PC-9 (cell line): ENCODE data around the gene OLFML2A. TPM values are rescaled to one million over a fixed set of nuclear protein-coding genes. Genes with fewer than 3 reads are reported as not detected.

Source experiments
- BruUV-seq: library from RNA; stranded (reverse); fragments of 400-500 nt; replicated peaks from 2 replicates; lab custom pipeline; 2021; lab: Mats Ljungman, UMichigan
- CTCF ChIA-PET: fragments of 300-600 bp; sonication (Branson Sonifier 250); formaldehyde crosslinking; loops from one replicate; lab custom pipeline; 2022; ENCODE audit warnings: antibody characterized with exemption; lab: Charles Lee
- POLR2A ChIA-PET: fragments of 300-600 bp; sonication (Branson Sonifier 250); formaldehyde crosslinking; loops from one replicate; lab custom pipeline; 2022; ENCODE audit warnings: antibody characterized with exemption; ENCODE audit not compliant: unreplicated experiment; lab: Charles Lee
- DNase-seq, 2 experiments: peaks; one replicate each; pipeline versions ENCODE4 v3.0.0 to v3.0.0-alpha.2; 2015 to 2022; ENCODE audit warnings: mixed read lengths in 1 of 2
- H2AFZ ChIP-seq: fragments of 200-600 bp; sonication (generic); 2 replicates; pipeline ENCODE4 v1.8.1; 2017; ENCODE audit warnings: antibody characterized with exemption
- H3F3A ChIP-seq: fragments of 200-600 bp; sonication (generic); 2 replicates; pipeline ENCODE4 v1.8.1; 2017; ENCODE audit warnings: antibody characterized with exemption, mild to moderate bottlenecking, low read depth; ENCODE audit not compliant: insufficient read depth
- H3K27ac ChIP-seq: fragments of 200-600 bp; sonication (generic); 2 replicates; pipeline ENCODE4 v1.6.1; 2016; ENCODE audit warnings: mixed run types
- H3K27me3 ChIP-seq: fragments of 200-600 bp; sonication (generic); 2 replicates; pipeline ENCODE4 v1.6.1; 2016; ENCODE audit warnings: low read depth, mixed run types; ENCODE audit not compliant: insufficient read depth
- H3K36me3 ChIP-seq: fragments of 200-600 bp; sonication (generic); 2 replicates; pipeline ENCODE4 v1.6.1; 2016; ENCODE audit warnings: low read depth, mixed run types
- H3K4me1 ChIP-seq: fragments of 200-600 bp; sonication (generic); replicated peaks from 2 replicates; pipeline ENCODE4 v1.6.1; 2016; ENCODE audit warnings: mixed run types; ENCODE audit not compliant: insufficient read depth
- H3K4me2 ChIP-seq: fragments of 200-600 bp; sonication (generic); 2 replicates; pipeline ENCODE4 v1.6.1; 2017; ENCODE audit warnings: mixed run types
- H3K4me3 ChIP-seq: fragments of 200-600 bp; sonication (generic); 2 replicates; pipeline ENCODE4 v1.6.1; 2016; ENCODE audit warnings: mixed run types
- H3K79me2 ChIP-seq: fragments of 200-600 bp; sonication (generic); 2 replicates; pipeline ENCODE4 v1.6.1; 2017; ENCODE audit warnings: low read depth, mixed run types
- H3K9me2 ChIP-seq: fragments of 200-600 bp; sonication (generic); 2 replicates; pipeline ENCODE4 v1.8.1; 2017; ENCODE audit warnings: mild to moderate bottlenecking; ENCODE audit not compliant: insufficient read depth
- H3K9me3 ChIP-seq: fragments of 200-600 bp; sonication (generic); 2 replicates; pipeline ENCODE4 v1.8.1; 2016; ENCODE audit warnings: low read depth; ENCODE audit not compliant: insufficient read depth
- H4K20me1 ChIP-seq: fragments of 200-600 bp; sonication (generic); 2 replicates; pipeline ENCODE4 v1.8.1; 2017; ENCODE audit not compliant: insufficient read depth
- CTCF ChIP-seq: fragments of 200-600 bp; sonication (generic); conservative IDR thresholded peaks from 2 replicates; pipeline ENCODE4 v1.6.1; 2017; ENCODE audit warnings: mixed run types, antibody characterized with exemption, mild to moderate bottlenecking, moderate library complexity
- EZH2 ChIP-seq: fragments of 200-600 bp; sonication (generic); IDR thresholded peaks from 2 replicates; pipeline ENCODE4 v1.8.0; 2017; ENCODE audit warnings: antibody characterized with exemption, low read depth
- intact Hi-C: fragments of 100-400 bp; cut with micrococcal nuclease; formaldehyde crosslinking; loops from one replicate; pipeline ENCODE4 v1.10.0; 2022; ENCODE audit not compliant: unreplicated experiment
- total RNA-seq: library from RNA; stranded (reverse); gene quantifications from 2 replicates; pipeline ENCODE4 v1.2.3, GENCODE V29; 2021

The OLFML2A gene
- total RNA-seq, 1 experiment from 2014 or later, result 5.7 TPM

GRCh38 chr9:124846969-124847368, 70.0 kb downstream of the OLFML2A start:
- H3K9me3 ChIP-seq, result no peaks in the 10 kb centered on the region
- intact Hi-C loops, result no loop called here
- H3K4me1 ChIP-seq, result no peaks in the 10 kb centered on the region
- no peaks in the 10 kb centered on the region for H3K9me2 ChIP-seq
- DNase-seq, result no peak
- BruUV-seq, result no TSS peak
- H2AFZ ChIP-seq, result no peak overlapping the region
- ChIA-PET POLR2A (interaction anchor here (0.5 to 0.7 kb wide), 3 partner anchors 31 to 222 kb away, joined by 3 to 4 read pairs (median 3); no protein-coding TSS in a partner anchor), CTCF (interaction anchor here (1.1 kb wide), 1 partner anchor 49 kb away, joined by 3 read pairs; no protein-coding TSS in a partner anchor)
- H3K4me3 ChIP-seq, result no peak overlapping the region
- H4K20me1 ChIP-seq, result no peaks in the 10 kb centered on the region
- H3K36me3 ChIP-seq, result no peaks in the 10 kb centered on the region
- no peaks in the 10 kb centered on the region for H3F3A ChIP-seq
- H3K79me2 ChIP-seq, result no peaks in the 10 kb centered on the region
- TF ChIP-seq EZH2, result no peak
- H3K27me3 ChIP-seq, result no peaks in the 10 kb centered on the region
- H3K4me2 ChIP-seq, result no peak overlapping the region
- no peak overlapping the region for H3K27ac ChIP-seq

- no peaks in the 10 kb centered on the region for H3K4me1 ChIP-seq
- DNase-seq, result no peak
- H3F3A ChIP-seq, result peaks cover 15% of the 10 kb centered on the region; the same call in 1 of the 2 replicates
- no peaks in the 10 kb centered on the region for H3K79me2 ChIP-seq
- intact Hi-C loops, result no loop called here
- no peak overlapping the region for H2AFZ ChIP-seq
- no peaks in the 10 kb centered on the region for H3K9me2 ChIP-seq
- no peak overlapping the region for H3K4me2 ChIP-seq
- no peaks in the 10 kb centered on the region for H4K20me1 ChIP-seq
- no TSS peak for BruUV-seq
- H3K4me3 ChIP-seq, result no peak overlapping the region
- TF ChIP-seq CTCF, result no peak
- TF ChIP-seq EZH2, result no peak
- H3K27ac ChIP-seq, result no peak overlapping the region
- CTCF ChIA-PET, result no interaction called here
- H3K9me3 ChIP-seq, result no peaks in the 10 kb centered on the region
- no peaks in the 10 kb centered on the region for H3K36me3 ChIP-seq
- H3K27me3 ChIP-seq, result no peaks in the 10 kb centered on the region
- POLR2A ChIA-PET, result interaction anchor here (0.6 kb wide), 1 partner anchor 42 kb away, joined by 5 read pairs; no protein-coding TSS in a partner anchor
Observed at GRCh38 chr9:124849801-124850200, 72.9 kb downstream of the OLFML2A start.

- peak overlapping the region; percentile 93 for H3K4me2 ChIP-seq
Observed at GRCh38 chr9:124852121-124852828, 75.3 kb downstream of the OLFML2A start.

More at GRCh38 chr9:124852121-124852828, 75.3 kb downstream of the OLFML2A start:
- Histone ChIP-seq H3K4me3 (peak overlapping the region; percentile 63; the same call in 1 of the 2 replicates), H3K9me3 (no peaks in the 10 kb centered on the region), H4K20me1 (peaks cover 13% of the 10 kb centered on the region), H3K79me2 (no peaks in the 10 kb centered on the region), H3K27ac (no peak overlapping the region), H3K4me1 (0 out of 2 replicates have a peak, but pooled peaks cover under 1% of the 10 kb centered on the region), H3F3A (peaks cover 40% of the 10 kb centered on the region; the same call in 1 of the 2 replicates), H2AFZ (no peak overlapping the region), H3K36me3 (no peaks in the 10 kb centered on the region), H3K27me3 (no peaks in the 10 kb centered on the region), H3K9me2 (no peaks in the 10 kb centered on the region)
- DNase-seq, result no peak
- no peak for TF ChIP-seq EZH2
- TF ChIP-seq CTCF, result no peak
- ChIA-PET POLR2A (interaction anchor here (0.5 to 1.2 kb wide), 3 partner anchors 33 to 300 kb away, joined by 3 to 7 read pairs (median 4); no protein-coding TSS in a partner anchor), CTCF (interaction anchor here (0.7 to 6.7 kb wide), 17 partner anchors 9 to 349 kb away, joined by 3 to 159 read pairs (median 4); partner anchors contain the start of genes ARPC5L, NR6A1, OLFML2A and RPL35)
- BruUV-seq, result no TSS peak
- intact Hi-C loops, result loop anchor here (1.0 to 2.0 kb wide), 4 partner anchors 33 to 140 kb away; no protein-coding TSS in a partner anchor
